A549 treated with AZD9567 at 1 μM for 4 hours (cell line): ENCODE measurements around the gene WWTR1. TPM values are rescaled to one million over a fixed set of nuclear protein-coding genes. Genes with fewer than 3 reads are reported as not detected.

Experiments used
- total RNA-seq: library from RNA; stranded (reverse); fragments of 200-300 nt; extraction: Qiagen RNA extraction; gene quantifications from 5 replicates; pipeline ENCODE4 v1.2.3, GENCODE V29; 2022; ENCODE audit not compliant: insufficient read depth

The WWTR1 gene
- total RNA-seq, result 100 to 136 TPM (median 119 TPM) in 5 replicates

DNA sequence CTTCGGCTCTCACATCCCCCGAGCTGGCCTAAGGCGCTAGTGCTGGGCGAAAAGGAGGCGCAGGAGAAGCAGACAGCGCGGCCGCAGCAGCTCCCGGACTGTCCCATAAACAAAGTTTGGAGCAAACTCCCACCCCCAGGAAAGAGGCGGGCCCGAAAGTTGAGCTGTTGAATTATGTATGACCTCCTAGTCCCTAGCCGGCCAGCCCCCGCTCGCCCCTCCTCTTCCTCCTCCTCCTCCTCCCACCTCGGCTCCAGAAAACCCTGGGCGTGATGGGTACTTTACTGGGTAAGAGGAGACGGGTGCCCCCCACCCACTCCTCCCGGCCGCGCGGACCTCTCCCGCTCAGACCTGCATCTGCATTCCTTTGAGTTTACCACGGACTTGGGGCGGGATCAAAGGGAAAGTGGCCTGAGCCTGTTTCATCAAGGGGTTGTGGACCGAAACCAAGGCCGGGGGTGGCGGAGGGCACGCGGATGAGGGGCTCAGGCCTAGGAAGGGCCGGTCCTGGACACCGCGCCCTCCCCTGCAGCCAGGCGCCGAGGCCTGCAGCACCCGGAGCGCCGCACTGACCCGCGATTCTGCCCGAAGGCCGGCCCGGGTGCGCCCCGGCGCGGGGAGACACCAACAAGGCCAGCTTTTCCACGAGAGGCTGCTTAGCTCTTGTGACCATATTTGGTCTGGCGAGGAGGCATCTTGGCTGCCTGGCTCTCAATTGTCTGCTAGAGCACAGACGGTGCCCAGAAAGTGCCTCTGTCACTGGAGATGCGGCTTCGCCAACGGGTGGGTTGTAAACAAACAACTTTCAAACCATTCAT is at the start of gene WWTR1:
TSS of gene WWTR1 (minus strand) at position 100 of the 818 bp plus-strand sequence. CDS start 719 bp downstream, outside the sequence.

DNA sequence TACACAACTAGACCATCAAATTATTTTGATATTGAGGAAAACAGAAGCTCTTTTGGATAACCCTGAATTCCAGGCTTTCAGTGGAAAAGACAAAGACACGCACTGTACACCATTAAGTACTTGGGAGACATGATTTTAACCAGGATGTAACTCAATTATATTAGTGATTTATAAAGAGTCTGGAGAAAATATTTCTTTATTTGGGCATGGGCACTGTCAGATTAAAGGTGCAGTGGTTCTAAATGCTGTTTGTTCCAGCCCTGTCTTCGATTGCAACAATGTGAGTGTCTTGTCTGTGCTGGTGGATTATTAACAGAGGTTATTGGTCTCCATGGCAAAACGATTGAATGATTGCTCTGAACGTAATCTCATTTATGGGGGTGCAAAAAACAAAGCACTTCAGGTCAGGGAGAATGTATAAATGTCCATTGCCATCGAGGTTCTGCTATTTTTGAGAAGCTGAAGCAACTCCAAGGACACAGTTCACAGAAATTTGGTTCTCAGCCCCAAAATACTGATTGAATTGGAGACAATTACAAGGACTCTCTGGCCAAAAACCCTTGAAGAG is 183.5 kb downstream of the WWTR1 start, which contains the start of gene TM4SF4:
TSS of gene TM4SF4 (plus strand) at position 448 of the 568 bp plus-strand sequence. CDS start 181 bp downstream, outside the sequence.

Other genes starting within 250 kb of the WWTR1 start
- 22.8 to 43.6 TPM (median 31.3 TPM) in 5 replicates for gene TM4SF4, start 183.3 kb downstream of the WWTR1 start, total RNA-seq
- gene COMMD2, start 94.5 kb upstream of the WWTR1 start, total RNA-seq, result 34.2 to 43.6 TPM (median 36.9 TPM) in 5 replicates
- not detected in 5 replicates for gene ANKUB1, start 134.5 kb upstream of the WWTR1 start, total RNA-seq
- gene RNF13, start 155.2 kb upstream of the WWTR1 start, total RNA-seq, result 32.4 to 62.7 TPM (median 40.6 TPM) in 5 replicates